ENCODE measurements around the gene AOAH.
"Not testable (repeated sequence)": the region's sequence is repeated elsewhere in the genome, so short reads cannot be mapped to it uniquely, and the experiment has no call there.

AOAH gene

DNA sequence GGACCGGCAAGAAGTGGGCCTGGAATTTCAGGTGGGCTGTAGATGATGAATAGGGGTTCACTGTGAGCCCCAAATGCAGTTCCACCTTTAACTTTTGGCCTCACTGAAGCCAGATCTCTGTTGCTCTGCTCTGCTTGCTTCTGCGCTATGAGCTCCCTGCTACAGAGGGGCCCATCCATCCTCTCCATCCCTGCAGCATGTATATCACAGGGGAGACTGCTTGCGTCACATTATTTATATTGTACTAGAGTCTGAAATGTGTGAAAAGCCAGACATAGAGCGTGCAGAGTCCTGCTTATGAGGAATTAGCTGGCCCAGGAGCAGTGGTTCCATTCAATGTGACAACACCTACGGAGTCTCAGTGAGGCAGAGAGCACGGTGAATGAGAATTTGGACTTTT, 69.9 kb downstream of the AOAH start:
- no peak for DNase-seq

DNA sequence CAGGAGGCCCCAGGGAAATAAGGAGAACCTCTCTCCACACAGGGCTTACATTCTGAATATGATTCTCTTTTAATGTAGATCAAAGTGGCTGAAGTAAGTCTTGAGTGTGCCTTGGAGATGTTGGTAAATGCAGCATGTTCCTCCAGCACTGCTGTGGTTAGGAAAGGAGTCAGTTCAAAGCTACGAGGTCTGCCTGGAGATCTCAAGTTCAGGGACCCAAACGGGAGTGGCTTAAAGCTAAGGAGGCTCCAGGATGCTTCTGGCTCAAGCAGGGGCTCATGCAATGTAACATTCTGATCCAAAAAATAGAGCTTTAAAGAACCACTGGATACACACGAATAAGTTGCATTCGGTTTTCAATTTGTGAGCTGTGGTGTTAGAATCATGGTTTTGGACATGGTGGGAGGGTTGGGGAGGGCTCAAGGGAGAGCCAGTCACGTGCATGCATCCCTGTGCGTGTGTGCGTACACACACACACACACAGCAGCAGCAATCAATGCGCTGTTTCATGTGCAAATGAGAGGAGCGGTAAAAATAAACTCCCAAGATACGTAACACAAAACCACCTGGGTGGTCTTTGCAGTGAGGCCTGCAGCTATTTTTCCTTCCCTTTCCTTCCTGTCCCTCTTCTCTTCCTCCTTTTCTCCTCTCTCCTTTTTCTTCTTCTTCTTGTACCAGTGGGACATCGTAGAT, 70.5 kb downstream of the AOAH start:
- DNase-seq = no peak

DNA sequence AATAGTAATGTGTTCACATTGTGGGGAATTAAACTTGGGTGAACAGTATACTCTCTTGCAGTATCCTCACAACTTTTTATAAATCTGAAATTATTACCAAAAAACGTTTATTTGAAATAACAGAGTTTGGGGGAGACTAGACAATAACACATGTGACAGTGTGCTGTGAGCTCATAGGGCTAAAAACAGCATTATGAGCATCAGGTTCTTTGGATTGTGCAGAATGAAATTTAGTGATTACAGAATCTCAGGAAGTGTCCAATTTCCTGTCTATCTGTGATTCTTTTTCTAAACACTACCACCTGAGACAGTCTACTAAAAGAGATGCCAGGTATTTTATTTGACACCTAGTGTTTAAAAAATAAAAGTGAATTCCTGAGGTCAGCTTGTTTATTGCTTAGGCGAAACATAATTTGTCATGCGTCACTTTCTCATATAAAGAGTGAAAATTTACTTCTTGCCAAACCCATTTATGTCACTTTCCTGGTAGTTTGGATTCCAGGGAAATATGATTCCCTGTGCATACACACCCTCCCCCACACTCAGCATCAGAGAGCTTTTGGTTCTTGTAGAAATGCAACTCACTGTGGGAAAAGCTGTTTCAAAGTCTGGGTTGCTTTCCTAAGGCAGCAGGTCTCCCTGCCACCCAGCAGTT, 71.2 kb downstream of the AOAH start:
- DNase-seq = no peak

DNA sequence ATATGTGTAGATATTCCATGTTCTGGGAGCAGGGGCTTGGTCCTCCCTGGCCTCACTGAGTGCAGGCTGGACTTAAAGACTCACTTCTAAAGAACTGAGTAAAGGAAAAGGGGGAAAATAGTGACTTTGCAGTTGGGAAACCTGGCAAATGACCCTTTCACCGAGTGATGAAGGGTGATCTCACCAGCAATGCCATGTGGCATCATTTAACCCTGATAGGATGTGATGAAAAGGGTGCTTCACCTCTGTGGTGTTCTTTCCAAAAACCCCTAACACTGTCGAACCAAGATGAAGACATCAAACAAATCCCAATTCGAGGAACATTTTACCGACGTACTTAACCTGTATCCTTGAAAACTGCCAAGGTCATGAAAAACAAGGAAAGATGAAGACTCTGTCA, 71.9 kb downstream of the AOAH start:
- DNase-seq = no peak

DNA sequence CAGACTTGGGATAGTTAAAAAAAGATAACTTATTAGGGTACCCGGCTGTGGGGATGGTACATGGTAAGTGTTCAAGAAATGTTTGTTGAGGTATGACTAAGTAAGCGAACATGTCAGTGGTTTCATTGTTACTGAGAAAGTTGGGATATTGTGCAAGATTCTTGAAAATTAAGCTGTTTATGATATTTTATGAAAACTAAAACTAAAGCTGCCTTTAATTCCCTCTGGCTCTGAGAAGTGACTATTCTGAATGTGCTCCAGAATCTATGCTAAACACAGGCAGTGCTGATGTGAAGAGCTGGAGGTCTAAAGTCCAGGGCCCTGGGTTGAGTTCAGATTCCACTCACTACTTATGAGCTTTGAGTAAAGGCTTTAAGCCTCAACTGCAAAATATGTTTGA, 72.9 kb downstream of the AOAH start:
- no peak for DNase-seq

DNA sequence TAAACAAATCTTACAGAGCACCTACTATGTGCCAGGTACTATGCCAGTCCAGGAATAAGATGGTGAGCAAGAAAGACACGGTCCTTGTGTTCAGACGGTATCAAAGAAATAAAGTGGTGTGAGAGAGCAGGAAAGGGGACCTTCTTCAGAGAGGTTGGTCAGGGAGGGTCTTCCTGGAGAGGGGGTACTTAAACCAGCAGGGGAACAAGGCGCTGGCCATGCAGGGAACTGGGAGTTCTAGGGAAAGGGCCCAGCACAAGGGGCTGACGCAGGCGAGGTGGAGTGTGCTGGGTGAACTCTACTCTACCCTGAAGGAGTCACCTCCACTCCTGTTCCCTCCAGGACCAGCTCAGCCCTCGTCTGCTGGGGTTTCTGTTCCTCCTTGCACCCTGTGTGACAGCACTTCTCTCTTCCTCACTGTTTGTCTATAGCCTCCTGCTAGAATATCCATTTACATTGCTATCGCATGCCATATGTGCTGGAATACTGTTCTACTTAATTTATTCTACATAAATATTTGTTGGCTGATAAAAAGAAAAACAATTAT, 73.5 kb downstream of the AOAH start:
- DNase-seq = no peak

DNA sequence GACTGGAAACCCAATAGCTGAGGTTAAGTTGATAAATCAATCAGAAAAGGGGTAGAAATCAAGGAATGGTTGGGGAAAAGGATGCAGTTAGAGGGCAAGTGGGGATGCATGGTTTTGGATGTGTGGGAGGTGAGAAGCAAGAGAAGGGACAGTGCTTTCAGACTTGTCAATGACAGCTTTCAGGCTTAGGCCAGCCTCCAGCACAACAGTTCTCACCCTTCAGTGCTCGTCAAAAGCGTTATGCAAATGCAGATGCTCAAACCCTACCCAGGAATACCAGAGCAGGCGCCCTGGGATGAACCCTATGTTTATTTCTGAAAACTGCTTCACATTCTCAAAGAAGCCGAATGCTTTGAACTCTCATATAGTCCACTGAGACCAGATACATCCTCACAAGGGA, 74.0 kb downstream of the AOAH start:
- no peak for DNase-seq

DNA sequence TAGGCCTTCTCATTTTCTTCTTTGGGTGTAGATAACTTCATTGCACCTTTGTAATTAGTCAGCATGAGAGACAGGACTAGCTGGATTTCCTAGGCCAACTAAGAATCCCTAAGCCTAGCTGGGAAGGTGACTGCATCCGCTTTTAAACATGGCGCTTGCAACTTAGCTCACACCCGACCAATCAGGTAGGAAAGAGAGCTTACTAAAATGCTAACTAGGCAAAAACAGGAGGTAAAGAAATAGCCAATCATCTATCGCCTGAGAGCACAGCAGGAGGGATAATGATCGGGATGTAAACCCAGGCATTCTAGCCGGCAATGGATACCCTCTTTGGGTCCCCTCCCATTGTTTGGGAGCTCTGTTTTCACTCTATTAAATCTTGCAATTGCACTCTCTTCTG, 75.0 kb downstream of the AOAH start:
- not testable (repeated sequence) for DNase-seq

DNA sequence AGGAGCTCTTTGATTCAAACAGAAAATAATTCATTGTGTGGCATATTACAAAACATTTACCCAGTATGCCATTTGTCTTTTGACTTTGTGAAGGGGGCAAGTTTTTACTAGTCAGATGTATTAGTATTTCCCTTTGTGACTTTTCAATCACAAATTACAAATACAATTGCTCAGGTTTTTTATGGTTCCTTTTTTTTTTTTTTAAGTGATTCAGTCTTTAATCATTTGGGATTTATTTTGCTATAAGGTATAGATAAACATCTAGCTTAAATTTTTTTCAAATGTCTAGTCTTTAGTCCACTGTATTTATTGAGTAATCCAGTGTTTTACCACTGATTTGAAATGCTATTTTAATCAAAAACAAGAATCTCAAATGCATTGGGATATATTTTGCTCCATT, 75.9 kb downstream of the AOAH start:
- DNase-seq = no peak

DNA sequence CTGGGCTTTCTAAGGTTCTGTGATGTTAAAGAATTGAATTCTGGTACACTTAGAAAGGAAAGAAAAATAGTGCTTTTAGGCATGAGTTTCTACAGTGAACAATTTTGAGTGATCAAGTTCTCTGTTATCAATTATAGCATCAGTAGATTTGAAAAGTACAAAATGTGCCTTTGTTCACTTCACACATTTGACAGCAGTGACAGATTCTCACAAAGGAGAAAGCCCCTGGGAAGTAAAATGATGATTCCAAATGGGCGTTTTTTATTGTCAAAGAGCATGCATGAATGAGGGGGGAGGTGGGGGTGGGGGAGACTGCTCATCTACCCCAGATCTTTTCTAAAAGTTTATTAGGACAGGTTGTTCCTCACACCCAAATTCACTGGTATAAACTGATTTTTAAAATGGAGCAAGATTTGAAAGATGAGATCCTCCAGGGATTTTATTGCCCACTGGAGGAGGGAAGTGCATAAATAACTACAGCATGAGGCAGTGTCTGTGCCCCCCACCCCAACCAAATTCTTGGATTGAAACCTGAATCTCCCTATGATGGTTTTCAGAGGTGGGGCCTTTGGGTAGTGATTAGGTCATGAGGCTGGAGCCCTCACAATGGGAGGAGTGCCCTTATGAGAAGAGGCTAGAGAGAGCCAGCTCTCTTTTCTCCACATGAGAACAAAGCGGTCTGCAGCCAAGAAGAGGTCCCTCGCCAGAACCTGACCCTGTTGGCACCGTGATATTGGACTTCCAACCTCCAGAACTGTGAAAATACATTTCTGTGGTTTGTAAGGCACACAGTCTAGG, 79.5 kb downstream of the AOAH start:
- no peak for DNase-seq

DNA sequence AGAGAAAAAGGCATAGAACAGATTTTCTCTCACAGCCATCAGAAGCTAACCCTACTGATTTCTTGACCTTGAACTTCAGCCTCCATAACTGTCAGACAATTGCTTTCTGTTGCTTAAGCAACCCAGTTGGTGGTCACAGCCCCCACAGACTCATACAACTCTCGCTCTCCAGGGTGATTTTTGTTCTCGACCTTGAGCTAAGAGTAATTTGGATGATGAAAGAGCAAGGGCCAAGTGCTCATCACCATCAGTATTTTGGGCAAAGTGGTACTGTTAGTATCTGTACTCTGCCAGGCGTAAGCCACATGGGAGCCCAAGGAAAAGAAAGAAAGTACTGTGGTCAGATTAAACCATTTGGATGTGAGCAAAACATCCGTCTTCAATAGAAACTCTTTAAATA, 81.9 kb downstream of the AOAH start:
- DNase-seq = no peak

DNA sequence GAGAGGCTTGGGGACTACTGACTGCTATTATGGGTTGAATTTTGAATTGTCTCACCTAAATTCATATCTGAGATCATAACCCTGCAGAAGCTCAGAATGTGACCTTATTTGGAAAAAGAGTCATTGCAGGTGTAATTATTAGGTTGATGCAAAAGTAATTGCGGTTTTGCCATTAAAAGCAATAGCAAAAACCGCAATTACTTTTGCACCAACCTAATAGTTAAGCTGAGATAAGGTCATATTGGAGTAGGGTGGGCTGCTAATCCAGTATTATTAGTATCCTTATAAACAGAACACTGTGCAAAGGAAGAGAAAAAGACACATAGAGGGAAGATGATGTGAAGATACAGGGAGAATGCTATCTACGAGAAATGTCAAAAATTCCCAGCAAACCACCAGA, 82.3 kb downstream of the AOAH start:
- no peak for DNase-seq

DNA sequence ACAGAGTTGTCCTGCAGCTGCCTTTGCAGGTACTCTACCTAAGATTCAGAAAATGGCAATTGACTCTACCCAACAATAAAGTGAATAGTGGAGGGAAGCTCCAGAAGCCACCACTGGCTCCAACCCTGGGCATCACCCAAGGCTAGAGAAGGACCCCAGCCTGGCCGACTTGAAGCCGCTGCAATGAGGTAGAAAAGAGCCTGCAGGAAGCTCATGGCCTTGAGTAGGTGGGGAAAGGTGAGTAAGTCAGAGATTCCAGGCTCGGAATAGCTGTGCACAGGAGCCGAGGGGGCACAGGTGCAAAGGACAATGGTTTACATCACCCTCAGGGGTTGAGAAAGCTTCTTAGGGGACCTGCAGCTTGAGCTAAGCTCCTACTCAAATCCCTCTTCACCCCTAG, 83.6 kb downstream of the AOAH start:
- no peak for DNase-seq

DNA sequence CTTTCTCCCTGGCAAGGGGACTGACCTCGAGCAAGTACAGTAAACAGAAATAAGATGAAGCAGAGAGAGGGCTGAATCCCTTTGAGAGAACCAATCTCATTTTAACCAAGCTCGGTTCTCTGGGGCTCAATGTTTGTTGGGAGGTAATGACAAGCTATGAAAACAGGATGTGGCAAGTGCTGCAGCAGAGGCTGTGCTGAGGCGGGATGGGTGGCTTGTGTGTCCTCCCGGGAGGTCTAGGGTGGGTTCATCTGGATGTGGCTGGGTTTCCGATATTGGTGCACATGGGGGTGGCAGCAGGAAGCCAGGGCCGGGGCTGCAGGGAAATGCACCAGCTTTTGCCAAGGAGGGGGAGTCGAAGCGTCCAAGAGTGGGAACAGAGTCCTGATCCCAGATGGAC, 84.5 kb downstream of the AOAH start:
- no peak for DNase-seq

DNA sequence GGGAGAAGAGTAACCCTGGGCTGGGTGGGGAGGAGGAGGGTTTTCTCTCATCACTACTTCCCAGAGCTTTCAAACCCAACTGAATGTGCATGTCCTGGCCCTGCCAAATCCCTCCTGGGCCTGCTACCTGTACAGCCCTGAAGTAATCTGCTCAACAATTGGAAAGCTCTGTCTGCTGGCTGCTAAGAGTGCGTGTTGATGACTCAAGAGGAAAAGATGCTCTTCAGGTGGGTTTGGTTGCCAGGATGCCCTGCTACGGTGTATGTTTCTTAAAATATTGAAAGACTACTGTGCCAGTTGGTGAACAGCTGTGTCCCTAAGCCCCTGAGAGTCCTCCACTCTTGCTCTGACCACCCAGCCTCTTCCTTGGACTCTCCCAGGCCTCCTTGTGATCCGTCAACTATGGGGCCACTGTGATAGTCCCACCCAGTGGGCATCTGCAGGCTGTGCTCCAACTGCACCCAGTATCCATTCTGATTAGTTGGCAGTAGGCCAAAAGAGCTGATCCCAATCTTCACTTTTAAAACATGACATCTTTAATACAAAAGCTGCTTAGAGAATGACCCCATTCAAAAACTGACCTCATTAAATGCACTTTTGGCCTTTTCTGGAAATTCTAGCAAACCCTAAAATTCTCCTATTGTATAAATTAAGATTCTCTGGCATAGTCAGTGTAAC, 85.6 kb downstream of the AOAH start:
- no peak for DNase-seq

DNA sequence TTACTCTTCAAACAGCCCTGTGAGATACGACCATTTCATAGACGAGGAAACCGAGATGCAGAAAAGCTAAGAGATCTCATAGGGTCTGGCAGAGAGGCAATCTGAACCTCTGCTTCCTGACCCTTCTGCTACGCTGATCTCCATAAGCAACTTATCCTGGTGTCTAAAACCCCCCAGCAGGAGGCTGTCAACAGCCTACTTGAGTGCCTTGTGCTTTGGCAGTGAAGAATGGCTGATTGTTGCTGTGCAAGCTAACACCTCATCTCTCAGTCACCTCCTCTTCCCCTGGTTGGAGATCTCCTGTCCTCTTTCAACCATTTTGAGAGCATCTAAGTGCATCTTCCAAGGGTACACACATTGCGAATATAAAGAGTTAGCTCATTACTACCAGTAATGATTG, 86.2 kb downstream of the AOAH start:
- no peak for DNase-seq

DNA sequence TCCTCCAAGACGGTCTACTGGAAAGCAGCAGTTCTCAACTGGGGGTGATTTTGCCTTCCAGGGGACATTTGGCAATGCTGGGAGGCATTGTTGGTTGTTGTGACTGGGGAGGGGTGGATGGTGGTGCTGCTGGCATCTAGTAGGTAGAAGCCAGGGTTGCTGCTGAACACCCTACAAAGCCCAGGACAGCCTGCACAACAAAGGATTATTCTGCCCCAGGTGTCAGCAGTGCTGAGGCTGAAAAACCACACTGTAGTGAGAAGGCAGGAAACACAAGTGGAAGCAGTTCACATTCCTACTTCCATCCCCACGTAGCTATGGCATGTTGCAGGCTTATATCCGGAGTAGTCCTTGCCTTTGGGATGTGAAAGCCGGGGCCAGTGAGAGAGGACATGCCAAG, 86.9 kb downstream of the AOAH start:
- DNase-seq = no peak

DNA sequence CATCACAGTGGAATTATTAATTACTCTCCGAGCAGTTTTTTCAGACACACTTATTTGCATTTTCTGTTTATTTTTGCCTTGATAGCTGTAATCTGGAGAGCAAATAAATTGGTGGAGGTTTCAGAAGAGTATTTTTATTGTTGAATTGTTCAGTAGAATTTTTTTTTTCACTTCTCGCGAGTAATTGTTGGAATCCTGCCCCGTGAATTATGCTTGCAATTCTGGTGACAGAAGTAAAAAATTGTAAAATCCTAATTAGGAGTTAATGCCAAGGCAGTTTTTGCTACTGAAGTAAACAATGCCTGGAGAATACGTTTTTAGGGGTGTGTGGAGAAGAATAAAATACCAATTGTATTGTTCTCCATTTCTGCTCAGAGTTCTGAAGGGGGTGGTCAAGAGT, 88.2 kb downstream of the AOAH start:
- DNase-seq = no peak

DNA sequence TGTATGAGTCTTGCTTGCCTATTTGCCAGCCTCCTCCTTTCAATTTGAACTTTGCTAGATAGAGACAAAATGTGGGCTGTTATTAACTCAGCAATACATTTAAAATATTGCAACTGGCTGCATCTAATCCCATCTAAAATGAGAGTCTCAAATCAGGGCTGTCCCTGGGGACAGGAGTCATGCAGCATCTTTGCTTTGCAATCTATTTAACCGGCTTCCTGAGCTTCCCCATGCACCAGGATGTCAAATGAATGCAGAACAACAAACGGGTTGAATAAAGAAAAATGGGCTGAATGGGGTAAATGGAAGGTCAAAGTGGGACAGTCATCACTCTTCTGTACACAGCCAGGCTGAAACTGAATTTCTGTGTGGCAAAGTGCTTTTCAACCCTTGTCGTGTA, 89.2 kb downstream of the AOAH start:
- no peak for DNase-seq

DNA sequence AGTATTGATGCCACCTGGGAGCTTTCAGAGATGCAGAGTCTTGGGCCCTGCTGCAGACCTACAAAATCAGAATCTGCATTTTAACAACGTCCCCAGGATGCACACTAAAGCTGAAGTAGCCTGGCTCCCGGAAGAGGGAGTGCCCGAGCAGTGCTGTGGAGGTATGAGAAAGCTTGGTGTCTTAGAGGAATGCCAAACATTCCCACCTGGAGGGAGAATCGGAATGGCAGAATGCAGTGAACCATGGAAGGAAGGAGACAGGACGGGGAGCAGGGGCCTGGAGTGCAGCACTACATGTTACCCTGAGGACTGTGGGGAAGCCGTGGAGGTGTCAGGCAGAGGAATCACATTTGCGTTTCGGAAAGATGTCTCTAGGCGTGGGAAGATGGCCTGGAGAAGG, 90.9 kb downstream of the AOAH start:
- no peak for DNase-seq

DNA sequence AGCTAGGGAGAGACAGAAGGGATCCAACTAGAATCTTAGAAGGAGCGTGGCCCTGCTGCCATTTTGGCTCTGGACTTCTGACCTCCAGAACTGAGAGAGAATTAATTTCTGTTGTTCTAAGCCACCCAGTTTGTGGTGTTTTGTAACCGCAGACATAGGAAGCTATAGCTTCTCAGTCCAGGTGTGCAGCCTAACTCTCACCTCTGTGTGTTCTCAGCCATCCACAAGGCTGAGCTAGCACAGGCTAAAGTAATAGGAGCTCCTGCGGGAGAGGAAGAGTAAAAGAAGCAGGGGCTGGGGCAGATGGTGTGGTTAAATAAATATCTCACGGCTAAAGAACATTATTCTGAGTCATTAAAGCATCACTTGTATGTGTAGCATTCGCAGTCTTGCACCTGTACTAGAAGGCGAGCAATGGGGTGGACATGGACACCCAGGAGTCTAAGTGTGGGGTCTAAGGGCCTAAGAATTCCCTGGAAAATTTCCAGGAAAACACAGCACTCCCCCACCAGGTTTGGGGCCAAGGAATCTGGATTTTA, 94.1 kb downstream of the AOAH start:
- no peak for DNase-seq

DNA sequence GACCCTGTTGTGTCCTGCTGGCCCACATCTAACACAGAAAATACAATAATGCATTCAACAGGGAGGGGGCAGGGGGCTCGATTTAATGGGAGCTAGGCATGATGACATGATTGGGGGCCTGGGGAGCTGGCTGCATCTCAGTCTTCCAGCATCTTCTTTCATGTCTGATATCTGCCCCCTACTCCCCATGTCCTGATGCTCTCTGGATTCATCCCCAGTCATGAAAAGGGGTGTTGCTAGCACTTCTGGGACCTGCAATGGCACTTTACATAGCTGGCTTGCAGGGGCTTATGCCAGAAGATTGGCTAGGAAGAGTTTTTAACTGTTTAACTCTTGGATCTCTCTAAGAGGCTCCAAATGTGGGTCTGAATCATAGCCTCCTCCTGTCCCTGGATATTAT, 94.9 kb downstream of the AOAH start:
- DNase-seq = no peak

DNA sequence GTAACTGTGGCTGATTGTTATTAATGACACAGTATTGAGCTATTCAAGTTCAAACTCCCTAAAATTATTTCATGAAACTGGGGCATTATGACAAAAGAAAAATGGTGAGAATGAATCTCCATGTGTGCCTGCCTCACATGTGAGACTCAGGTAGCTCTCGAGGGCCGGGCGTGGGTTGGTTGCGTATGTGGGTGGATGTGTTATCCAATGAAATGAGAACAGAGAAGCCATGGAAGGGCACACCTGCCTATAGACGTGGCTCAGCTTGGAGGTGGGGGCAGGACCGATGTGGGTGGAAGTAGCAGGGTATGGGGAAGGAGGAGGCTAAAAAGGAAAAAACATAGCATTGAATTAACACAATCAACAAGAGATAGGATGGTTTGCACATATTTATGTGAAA, 96.5 kb downstream of the AOAH start:
- no peak for DNase-seq
